Caco-2 (cell line): ENCODE data around the gene CREB1. TPM values are rescaled to one million over a fixed set of nuclear protein-coding genes. Genes with fewer than 3 reads are reported as not detected.

Source experiments
- BruUV-seq: library from RNA; stranded (reverse); fragments of 400-500 nt; replicated peaks from 2 replicates; lab custom pipeline; 2021; lab: Mats Ljungman, UMichigan
- CTCF ChIA-PET: fragments of 300-600 bp; sonication (Branson Sonifier 250); formaldehyde crosslinking; loops from one replicate; lab custom pipeline; 2022; ENCODE audit warnings: antibody characterized with exemption; lab: Charles Lee
- POLR2A ChIA-PET: fragments of 300-600 bp; sonication (Branson Sonifier 250); formaldehyde crosslinking; loops from one replicate; lab custom pipeline; 2022; ENCODE audit warnings: antibody characterized with exemption; lab: Charles Lee
- DNase-seq, 2 experiments: peaks; one replicate each; pipeline versions ENCODE4 v3.0.0 to v3.0.0-alpha.2; 2020 to 2022
- H3K27me3 ChIP-seq: replicated peaks from 2 replicates; pipeline ENCODE4 v1.6.0; 2011; ENCODE audit warnings: low read length; ENCODE audit not compliant: control insufficient read depth, insufficient read depth
- H3K36me3 ChIP-seq: 2 replicates; pipeline ENCODE4 v1.5.1; 2011; ENCODE audit warnings: low read length; ENCODE audit not compliant: control insufficient read depth, insufficient read depth
- H3K4me1 ChIP-seq: fragments of 250-450 bp; sonication (Bioruptor Pico); 2 replicates; pipeline ENCODE4 v1.5.1; 2020; ENCODE audit warnings: mild to moderate bottlenecking
- H3K4me3 ChIP-seq: 2 replicates; pipeline ENCODE4 v1.5.1; 2011; ENCODE audit warnings: low read depth, mild to moderate bottlenecking, control low read depth, low read length
- H3K9me3 ChIP-seq: fragments of 250-450 bp; sonication (Bioruptor Pico); 2 replicates; pipeline ENCODE4 v1.5.1; 2020; ENCODE audit warnings: mild to moderate bottlenecking, moderate library complexity
- H3K27ac Mint-ChIP-seq: one replicate; pipeline ENCODE4 v1.8.0; 2022; ENCODE audit warnings: mixed read lengths; ENCODE audit not compliant: unreplicated experiment
- H3K27me3 Mint-ChIP-seq: one replicate; pipeline ENCODE4 v1.8.0; 2022; ENCODE audit warnings: mixed read lengths; ENCODE audit not compliant: insufficient read depth, unreplicated experiment
- H3K36me3 Mint-ChIP-seq: one replicate; pipeline ENCODE4 v1.8.0; 2022; ENCODE audit warnings: mild to moderate bottlenecking, mixed read lengths; ENCODE audit not compliant: insufficient read depth, unreplicated experiment
- H3K4me1 Mint-ChIP-seq: one replicate; pipeline ENCODE4 v1.8.0; 2022; ENCODE audit warnings: low read depth, mixed read lengths; ENCODE audit not compliant: unreplicated experiment
- H3K4me3 Mint-ChIP-seq: one replicate; pipeline ENCODE4 v1.8.0; 2022; ENCODE audit warnings: mild to moderate bottlenecking, moderate library complexity, mixed read lengths; ENCODE audit not compliant: unreplicated experiment
- H3K9me3 Mint-ChIP-seq: one replicate; pipeline ENCODE4 v1.8.0; 2022; ENCODE audit warnings: mixed read lengths; ENCODE audit not compliant: unreplicated experiment
- intact Hi-C: fragments of 100-400 bp; cut with micrococcal nuclease; formaldehyde crosslinking; loops from one replicate; pipeline ENCODE4 v1.10.0; 2022; ENCODE audit not compliant: unreplicated experiment
- total RNA-seq: library from RNA; stranded (reverse); gene quantifications from 2 replicates; pipeline ENCODE4 v1.2.3, GENCODE V29; 2022
- TF ChIP-seq, protein P1 (sequence below), 2 experiments: fragments of 200-600 bp in 1 of 2; IDR thresholded peaks; 1 replicate in 1 of 2; 2 replicates in 1 of 2; pipeline versions ENCODE4 v1.5.1 to v1.8.0; 2011 to 2022; ENCODE audit warnings: antibody characterized with exemption in 1 of 2, control low read depth in 1 of 2, inconsistent platforms in 1 of 2, low read depth in 1 of 2, low read length in 1 of 2, mild to moderate bottlenecking in 1 of 2, moderate library complexity in 1 of 2; ENCODE audit not compliant: insufficient read depth in 1 of 2, severe bottlenecking in 1 of 2, unreplicated experiment in 1 of 2

Gene CREB1
- total RNA-seq, 1 experiment from 2014 or later = 59.0 TPM

DNA sequence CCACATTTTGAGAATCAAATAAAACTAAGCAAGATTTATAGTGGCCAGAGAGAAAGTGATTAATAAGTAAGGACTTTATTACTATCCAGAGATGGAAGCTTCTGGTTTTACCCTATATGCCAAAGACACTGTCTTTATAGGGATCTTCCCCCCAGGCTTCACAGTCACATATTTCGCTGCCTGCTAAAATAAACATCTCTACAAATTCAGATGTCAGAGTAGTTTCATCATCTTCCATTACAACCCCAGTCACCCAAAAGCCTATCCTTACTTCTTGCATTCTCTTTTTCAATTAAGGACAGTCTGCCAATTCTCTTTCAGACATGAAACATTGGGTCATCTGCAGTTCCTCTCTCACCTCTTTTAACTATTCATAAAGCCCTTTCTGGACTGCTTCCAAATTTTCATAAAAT is 28.3 kb downstream of the CREB1 start:
- no TSS peak for BruUV-seq
- Histone ChIP-seq H3K4me1 (peaks cover 22% of the 10 kb centered on the region), H3K27me3 (no peaks in the 10 kb centered on the region), H3K9me3 (no peaks in the 10 kb centered on the region), H3K4me3 (no peak overlapping the region), H3K36me3 (peaks cover 4% of the 10 kb centered on the region)
- no peak for DNase-seq
- intact Hi-C loops = loop anchor here (10.0 kb wide), 1 partner anchor 177 kb away; no protein-coding TSS in a partner anchor
- Mint-ChIP-seq H3K27ac (peak overlapping the region; percentile 34), H3K4me1 (peaks cover 29% of the 10 kb centered on the region), H3K4me3 (no peak overlapping the region), H3K27me3 (no peaks in the 10 kb centered on the region), H3K36me3 (peaks cover 15% of the 10 kb centered on the region), H3K9me3 (no peaks in the 10 kb centered on the region)
- POLR2A ChIA-PET = interaction anchor here (0.8 kb wide), 1 partner anchor 28 kb away, joined by 7 read pairs; the partner anchor contains the start of gene CREB1
- TF ChIP-seq, protein P1, sequence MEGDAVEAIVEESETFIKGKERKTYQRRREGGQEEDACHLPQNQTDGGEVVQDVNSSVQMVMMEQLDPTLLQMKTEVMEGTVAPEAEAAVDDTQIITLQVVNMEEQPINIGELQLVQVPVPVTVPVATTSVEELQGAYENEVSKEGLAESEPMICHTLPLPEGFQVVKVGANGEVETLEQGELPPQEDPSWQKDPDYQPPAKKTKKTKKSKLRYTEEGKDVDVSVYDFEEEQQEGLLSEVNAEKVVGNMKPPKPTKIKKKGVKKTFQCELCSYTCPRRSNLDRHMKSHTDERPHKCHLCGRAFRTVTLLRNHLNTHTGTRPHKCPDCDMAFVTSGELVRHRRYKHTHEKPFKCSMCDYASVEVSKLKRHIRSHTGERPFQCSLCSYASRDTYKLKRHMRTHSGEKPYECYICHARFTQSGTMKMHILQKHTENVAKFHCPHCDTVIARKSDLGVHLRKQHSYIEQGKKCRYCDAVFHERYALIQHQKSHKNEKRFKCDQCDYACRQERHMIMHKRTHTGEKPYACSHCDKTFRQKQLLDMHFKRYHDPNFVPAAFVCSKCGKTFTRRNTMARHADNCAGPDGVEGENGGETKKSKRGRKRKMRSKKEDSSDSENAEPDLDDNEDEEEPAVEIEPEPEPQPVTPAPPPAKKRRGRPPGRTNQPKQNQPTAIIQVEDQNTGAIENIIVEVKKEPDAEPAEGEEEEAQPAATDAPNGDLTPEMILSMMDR (IDR thresholded peaks at IDR 0.05; ENCODE audit: insufficient read depth in 1 of 2, low read depth in 1 of 2, low read length in 1 of 2, severe bottlenecking in 1 of 2, unreplicated experiment in 1 of 2) = no peak
- CTCF ChIA-PET = interaction anchor here (1.0 kb wide), 1 partner anchor 68 kb away, joined by 4 read pairs; no protein-coding TSS in a partner anchor

- Mint-ChIP-seq H3K36me3 (peaks cover 17% of the 10 kb centered on the region), H3K4me3 (no peak overlapping the region), H3K27ac (no peak overlapping the region), H3K4me1 (peaks cover 24% of the 10 kb centered on the region), H3K27me3 (no peaks in the 10 kb centered on the region), H3K9me3 (no peaks in the 10 kb centered on the region)
- intact Hi-C loops = no loop called here
- POLR2A ChIA-PET = no interaction called here
- TF ChIP-seq, protein P1 (IDR thresholded peaks at IDR 0.05; ENCODE audit: insufficient read depth in 1 of 2, low read depth in 1 of 2, low read length in 1 of 2, severe bottlenecking in 1 of 2, unreplicated experiment in 1 of 2) = no peak
- Histone ChIP-seq H3K36me3 (peaks cover 5% of the 10 kb centered on the region), H3K9me3 (no peaks in the 10 kb centered on the region), H3K4me3 (no peak overlapping the region), H3K4me1 (peaks cover 10% of the 10 kb centered on the region), H3K27me3 (no peaks in the 10 kb centered on the region)
- CTCF ChIA-PET = no interaction called here
- no peak for DNase-seq
- no TSS peak for BruUV-seq
Observed at GRCh38 chr2:207561386-207562080, 31.8 kb downstream of the CREB1 start.

- POLR2A ChIA-PET = interaction anchor here (0.5 kb wide), 1 partner anchor 31 kb away, joined by 3 read pairs; no protein-coding TSS in a partner anchor
- H3K27me3 ChIP-seq = no peaks in the 10 kb centered on the region
- H3K4me1 ChIP-seq = no peaks in the 10 kb centered on the region
- peaks cover 3% of the 10 kb centered on the region for H3K36me3 ChIP-seq
- DNase-seq = no peak
- no peaks in the 10 kb centered on the region for H3K9me3 ChIP-seq
- H3K36me3 Mint-ChIP-seq = peaks cover 39% of the 10 kb centered on the region
- H3K27me3 Mint-ChIP-seq = no peaks in the 10 kb centered on the region
- TF ChIP-seq, protein P1 (IDR thresholded peaks at IDR 0.05; ENCODE audit: insufficient read depth in 1 of 2, low read depth in 1 of 2, low read length in 1 of 2, severe bottlenecking in 1 of 2, unreplicated experiment in 1 of 2) = no peak
- intact Hi-C loops = no loop called here
- CTCF ChIA-PET = interaction anchor here (0.8 kb wide), 1 partner anchor 60 kb away, joined by 3 read pairs; no protein-coding TSS in a partner anchor
- no peak overlapping the region for H3K27ac Mint-ChIP-seq
- H3K4me3 ChIP-seq = no peak overlapping the region
- H3K4me1 Mint-ChIP-seq = no peaks in the 10 kb centered on the region
- no peaks in the 10 kb centered on the region for H3K9me3 Mint-ChIP-seq
- H3K4me3 Mint-ChIP-seq = no peak overlapping the region
- BruUV-seq = no TSS peak
Observed at GRCh38 chr2:207565736-207566500, 36.2 kb downstream of the CREB1 start.
